DMS79 treated with DMSO at 0.1 percent for 48 hours (cell line): ENCODE measurements around the gene TINAG.

Experiments
- DNase-seq: peaks from one replicate; lab custom pipeline; 2025; lab: John Stamatoyannopoulos, UW

The TINAG gene, protein sequence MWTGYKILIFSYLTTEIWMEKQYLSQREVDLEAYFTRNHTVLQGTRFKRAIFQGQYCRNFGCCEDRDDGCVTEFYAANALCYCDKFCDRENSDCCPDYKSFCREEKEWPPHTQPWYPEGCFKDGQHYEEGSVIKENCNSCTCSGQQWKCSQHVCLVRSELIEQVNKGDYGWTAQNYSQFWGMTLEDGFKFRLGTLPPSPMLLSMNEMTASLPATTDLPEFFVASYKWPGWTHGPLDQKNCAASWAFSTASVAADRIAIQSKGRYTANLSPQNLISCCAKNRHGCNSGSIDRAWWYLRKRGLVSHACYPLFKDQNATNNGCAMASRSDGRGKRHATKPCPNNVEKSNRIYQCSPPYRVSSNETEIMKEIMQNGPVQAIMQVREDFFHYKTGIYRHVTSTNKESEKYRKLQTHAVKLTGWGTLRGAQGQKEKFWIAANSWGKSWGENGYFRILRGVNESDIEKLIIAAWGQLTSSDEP

DNA sequence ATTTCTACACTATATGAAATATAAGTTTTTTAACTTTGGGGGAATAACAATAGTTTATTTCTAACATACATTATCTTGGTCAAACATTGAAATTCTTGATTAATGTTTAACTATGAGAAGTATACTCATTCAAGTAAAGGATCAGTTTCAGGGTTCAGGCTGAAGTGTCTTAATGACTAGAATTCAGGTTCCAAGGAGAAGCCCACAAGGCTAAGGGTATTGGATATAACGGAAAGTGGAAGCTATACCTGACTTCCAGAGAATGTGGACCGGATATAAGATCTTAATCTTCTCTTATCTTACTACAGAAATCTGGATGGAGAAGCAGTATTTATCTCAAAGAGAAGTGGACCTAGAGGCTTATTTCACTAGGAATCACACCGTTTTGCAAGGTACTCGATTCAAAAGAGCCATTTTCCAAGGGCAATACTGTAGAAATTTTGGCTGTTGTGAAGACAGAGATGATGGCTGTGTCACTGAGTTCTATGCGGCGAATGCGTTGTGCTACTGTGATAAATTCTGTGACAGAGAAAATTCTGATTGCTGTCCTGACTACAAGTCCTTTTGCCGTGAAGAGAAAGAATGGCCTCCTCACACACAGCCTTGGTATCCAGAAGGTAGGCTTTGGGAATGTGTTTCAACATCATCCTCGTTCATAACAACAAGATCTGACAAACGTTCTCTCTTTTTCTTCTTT lies at the start of gene TINAG:
Gene TINAG (plus strand): TSS at position 153 of the 697 bp plus-strand sequence. CDS start 110 bp downstream, at position 263.
- no peak for DNase-seq

DNA sequence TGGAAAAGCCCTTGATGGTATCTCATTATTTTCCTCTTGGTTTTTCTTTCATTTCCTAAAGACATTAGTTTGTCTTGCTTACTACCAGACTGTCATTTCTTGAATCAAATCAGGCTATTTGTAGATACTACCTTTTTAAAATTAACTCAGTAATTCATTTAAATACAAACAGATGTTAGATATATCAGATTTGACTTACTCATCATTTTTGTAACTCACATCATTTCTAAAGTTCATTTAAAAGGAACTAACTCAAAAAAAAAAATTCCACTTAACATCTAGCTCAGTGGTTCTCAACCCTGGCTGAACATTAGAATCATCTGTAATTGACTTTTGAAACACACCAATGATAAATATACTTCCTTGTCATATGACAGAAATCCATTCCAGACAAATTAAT lies 48.2 kb upstream of the TINAG start:
- no peak for DNase-seq

DNA sequence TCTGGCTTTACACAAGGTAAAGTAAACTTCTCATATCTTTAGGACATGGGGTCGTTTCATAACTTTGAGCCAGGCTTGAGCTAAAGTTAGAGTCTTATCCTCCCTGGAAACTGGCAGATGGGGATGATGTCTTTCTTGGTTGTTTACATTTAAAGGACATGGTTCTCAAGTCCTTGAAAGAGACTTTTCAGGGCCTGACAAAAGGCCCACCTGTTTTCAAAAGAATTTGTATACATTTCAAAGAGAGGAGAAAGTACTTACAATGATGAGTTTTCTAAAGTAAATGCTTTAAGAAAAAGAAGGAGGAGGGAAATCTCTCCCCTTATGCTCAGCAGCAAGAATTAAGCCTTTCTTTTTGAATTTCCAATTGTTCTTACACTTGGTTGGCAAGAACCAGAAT lies 45.7 kb upstream of the TINAG start:
- DNase-seq, result no peak

DNA sequence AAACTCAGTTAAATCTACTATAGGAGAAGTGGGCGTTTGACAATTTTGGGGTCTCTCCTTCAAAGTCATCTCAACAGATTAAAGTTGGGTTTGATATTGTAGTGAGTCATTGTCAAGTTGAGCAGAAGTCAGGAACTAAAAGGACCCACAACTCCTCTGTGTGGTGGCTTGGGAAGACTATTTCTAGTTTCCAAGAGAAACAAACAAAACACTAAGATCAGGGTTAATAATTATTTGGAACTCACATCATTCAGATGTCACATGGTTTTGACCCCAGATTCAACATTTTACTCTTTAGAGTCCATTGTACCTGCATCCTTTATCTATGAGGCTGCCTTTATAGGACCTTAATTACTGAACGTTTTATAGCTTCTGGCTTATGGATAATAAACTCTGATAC lies 45.3 kb upstream of the TINAG start:
- no peak for DNase-seq

DNA sequence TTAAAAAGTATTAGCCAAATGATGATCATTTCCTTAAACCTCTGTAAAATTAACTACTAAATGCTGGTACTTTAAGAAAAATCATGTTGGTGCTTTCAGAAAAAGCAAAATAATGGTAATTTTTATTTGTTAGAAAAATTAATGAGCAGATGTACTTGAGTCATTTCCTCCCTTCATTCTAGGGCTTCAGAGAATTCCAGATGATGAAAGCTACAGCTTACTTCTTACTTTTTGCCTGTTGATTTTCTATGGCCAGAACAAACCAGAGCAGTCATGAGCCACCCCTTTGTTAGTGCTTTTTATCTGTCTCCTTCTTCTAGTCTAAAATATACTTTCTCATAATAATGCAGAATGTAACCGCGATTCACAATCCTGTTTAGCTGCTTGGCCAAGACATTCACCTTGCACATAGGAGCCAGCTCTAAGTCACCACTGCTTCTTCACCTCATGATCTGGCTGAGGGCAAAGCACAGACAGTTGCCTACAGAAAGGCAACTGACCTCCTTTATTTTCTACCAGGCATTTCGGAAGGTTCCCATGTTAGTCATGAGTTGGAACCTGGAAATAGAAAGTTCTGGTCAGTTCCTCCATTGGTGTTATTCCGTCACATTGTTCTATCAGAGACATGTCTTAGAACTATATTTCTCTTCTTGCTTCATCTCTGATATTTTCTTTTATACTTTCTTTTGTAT lies 43.5 kb upstream of the TINAG start:
- no peak for DNase-seq

DNA sequence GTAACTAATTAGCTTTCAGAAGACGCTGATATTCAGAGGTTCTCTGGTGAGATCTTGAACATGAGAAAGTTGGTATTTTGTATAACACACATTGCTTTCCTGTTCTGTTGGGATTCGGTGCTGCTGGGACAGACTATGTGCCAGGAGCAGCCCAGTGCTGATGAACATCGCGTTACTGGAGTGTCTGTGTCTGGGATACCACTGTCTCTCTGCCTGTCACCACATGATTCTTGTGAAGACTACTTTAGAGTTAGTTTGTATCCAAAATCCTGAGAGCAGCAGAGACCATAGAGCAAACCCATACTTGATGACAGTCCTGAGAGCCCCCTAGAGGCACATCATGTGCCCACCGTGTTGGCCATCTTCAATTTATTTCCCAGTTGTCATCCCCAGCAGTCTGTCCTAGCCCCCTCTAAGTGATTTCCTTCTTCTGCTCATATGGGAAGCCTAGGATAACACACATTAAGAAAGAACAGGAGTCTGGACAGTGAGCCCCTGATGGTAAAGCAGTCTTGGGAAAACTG lies 41.8 kb upstream of the TINAG start:
- DNase-seq, result no peak

DNA sequence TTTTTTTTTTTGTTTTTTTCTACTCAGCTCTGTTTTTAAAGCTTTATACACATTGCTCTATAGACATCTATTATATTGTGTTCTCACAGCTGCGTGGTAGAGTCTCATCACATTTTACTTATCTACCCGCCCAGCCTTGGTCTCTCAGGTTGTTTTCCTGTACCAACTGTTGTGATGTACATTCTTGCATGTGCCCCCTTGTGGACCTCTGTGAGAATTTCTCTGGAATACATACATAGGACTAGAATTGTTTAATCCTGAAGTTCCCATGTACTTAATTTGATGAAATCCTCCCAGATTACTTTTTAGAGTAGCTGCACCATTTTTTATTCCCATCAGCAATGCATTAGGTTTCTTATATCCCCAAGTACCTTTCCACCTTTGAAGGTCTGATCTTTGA lies 40.4 kb upstream of the TINAG start:
- no peak for DNase-seq

DNA sequence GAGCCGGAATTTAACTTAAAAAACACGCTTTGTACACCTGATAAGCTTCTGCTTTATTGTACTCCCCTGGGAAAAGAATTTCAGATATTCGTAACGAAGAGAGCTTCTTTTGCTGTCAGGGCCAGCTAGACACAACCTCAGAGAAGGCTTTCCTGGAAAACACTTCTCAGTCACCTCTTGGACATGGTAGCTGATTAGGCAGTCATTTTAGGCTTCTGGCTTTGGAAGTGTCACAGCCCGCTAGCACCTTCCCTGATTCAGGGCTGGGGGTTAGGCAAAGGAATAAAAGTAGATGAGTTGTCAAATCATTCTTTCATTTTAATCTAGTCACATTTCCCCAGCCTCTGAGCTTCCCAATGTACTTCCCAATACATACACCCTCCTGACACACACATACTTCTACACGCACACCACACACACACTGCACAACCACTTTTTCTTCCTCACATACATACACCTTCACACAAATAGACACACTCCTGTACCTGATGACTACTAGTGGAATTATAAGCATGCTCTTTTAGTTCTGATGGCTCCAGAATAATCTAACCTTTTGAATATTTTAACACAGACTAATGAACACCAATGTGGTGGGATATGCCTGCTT lies 34.9 kb upstream of the TINAG start:
- no peak for DNase-seq

DNA sequence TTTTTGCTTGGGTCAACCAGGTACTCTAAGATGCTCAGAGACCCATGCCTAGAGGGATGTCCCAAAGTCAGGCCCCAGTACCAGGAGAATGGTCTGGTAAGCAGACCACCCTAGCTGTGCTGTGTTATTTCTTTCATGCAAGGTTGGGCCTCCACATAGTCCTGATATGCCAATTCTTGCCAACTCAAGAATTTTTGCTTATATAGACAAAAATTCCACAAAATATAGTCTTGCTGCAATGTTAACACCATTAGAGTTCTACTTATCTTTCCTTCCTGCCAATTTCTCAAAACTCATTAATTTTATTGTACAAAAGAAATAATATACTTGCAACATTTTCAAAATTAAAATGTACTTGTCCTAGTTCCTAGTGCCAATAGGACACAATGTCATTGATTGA lies 33.9 kb upstream of the TINAG start:
- DNase-seq, result no peak

DNA sequence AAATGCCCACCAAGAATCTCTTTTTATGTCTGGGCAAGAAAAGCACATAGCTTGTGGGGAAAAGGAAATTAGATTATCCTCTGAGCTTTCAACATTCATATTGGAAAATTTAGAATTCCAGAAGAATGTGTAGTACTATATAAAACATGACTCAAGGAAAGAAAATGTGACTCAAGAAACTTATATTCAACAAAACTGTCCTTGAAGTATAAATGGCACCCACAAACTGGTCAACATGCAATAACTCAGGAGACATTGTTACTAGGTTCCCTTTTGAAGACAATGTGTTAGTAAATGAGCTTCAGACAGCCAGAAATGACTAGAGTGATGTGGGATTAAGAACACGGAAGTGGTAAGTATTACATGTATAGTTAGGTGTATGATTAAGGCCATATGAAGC lies 26.1 kb upstream of the TINAG start:
- DNase-seq, result no peak

DNA sequence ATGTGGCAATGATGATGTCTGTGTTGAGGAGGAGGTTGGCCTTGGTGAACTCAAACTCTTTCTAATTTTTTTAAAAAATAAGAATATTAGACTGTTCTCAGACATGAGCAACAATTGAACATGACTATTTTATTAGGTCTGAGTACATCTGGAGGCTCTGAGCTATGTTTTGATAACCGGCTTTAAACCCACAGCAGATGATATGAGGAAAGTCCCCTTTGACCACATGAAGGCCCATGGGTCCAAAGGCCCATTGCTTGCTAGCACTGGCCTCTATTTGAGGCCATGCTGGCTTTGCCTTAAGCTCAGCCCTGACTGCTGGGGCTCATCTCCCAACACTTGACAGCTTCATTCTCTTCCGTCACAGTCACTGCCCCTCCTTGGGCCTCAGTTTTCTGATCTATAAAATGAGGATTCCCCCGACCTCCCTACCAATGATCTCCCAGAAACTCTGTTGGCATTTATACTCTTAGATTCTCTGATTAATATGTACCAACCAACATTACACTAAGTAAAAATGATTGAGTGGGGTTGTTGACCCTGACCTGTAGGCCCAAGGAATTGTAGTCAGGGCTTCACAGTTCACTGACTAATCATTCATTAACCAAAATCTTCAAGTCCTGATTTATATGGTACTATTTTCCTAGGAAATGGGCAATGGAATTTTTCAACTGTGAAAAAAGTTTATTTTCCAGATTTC lies 23.9 kb upstream of the TINAG start:
- DNase-seq, result no peak

DNA sequence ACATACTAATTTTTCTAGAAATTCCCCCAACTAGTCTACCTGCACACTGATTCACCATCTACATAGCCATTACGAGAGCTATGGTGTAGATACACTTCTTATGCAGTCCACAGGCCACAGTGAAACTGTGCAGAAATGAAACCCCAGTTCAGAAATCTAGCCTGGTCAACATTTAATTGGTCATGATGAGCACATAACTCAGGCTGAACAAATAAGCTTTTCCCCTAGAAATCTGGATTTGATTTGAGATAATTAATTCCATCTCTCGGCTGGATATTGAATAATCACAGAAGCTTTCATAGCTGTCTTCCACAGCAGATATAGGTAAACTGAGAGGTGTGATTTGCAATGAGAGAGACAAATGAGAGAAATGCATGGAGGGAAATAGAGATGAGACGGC lies 22.6 kb upstream of the TINAG start:
- no peak for DNase-seq

DNA sequence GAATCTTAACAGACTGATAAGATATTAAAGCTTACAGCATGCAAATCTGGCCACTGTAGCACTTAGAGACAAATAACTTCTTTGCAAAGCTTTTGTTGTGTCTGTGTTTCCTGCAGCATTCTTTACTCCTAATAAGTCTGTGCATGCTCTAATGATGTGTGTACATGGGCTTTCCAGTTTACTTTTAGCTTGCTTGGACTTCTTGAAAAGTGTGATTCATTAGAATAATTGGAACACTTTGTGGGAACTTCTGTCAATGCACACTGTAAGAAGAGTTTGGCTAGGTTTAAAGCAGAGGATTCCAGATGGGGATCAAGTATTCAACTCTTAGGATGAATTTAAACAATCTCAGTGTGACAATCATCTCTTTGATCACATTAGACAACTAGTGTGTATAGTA lies 22.1 kb upstream of the TINAG start:
- no peak for DNase-seq

DNA sequence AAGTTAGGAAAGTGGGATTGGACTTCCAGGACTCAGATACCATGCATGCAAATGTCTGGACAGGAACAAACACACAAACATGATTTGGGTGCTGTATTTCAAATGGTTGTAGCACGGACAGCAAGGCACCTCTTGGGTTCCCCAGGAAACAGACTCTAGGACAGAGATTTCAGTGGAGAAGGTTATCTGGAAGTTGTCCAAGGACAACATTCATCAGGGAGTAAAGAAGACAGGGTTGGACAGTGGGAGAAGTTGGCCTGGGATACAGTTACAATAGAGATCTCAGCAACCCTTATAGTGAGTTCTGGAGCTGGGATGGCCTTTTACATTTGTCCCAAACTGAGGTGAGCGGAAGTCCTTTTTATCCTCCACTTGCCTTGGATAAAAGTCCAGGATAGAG lies 19.8 kb upstream of the TINAG start:
- no peak for DNase-seq

DNA sequence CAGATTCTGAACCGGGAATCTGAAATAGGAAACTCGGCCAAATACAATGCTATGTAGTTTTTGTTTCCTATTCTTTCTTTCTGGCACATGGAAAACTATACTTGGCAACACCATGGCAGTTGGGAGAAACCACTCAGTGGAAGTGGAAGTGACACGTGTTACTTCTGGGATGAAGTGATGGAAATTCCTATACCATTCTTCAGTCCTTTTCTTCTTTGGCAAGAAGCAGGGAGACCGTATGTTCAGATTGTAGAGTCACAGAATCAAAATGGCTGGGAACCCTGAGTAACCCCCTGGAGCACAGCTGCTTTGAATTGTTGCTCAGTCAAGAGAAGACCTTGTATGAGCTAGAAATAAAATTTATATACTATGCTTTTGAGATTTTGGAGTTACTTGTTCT lies 18.8 kb upstream of the TINAG start:
- DNase-seq, result no peak

DNA sequence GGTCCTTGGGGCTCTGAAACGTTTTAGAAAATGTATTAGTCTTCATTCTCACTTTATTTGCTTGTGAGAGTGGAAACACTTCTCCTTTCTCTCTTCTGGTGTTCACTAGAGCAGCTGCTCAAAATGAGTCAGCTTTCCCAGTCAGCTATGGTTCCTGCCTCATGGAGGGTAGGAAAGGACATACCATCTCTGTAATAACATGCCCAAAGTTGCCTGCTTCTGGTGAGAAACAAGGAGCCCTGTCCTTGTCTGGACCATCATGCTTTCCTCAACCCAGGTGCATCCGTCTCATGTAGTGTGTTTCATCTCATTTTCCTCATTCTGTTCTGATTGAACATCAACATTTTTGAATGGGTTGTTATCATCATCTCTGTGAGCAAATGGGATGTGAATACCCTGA lies 17.1 kb upstream of the TINAG start:
- no peak for DNase-seq

DNA sequence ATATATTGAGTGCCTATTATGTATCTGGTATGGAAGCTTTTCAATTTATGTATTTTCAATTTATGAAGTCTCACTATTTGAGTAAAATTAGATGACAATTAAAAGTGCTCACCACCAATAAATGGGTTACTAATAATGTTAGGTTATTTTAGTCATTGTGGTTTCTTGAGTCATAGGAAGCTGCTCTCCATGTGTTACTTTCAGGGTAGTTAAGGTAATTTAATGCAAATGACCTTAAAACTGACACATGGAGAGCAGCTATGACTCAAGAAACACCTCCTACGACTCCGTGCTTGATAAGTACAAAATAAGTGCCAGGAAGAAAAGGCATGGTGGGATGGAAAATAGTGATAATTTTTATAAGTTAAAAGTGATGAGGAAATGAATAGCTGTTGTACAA lies 16.5 kb upstream of the TINAG start:
- no peak for DNase-seq

DNA sequence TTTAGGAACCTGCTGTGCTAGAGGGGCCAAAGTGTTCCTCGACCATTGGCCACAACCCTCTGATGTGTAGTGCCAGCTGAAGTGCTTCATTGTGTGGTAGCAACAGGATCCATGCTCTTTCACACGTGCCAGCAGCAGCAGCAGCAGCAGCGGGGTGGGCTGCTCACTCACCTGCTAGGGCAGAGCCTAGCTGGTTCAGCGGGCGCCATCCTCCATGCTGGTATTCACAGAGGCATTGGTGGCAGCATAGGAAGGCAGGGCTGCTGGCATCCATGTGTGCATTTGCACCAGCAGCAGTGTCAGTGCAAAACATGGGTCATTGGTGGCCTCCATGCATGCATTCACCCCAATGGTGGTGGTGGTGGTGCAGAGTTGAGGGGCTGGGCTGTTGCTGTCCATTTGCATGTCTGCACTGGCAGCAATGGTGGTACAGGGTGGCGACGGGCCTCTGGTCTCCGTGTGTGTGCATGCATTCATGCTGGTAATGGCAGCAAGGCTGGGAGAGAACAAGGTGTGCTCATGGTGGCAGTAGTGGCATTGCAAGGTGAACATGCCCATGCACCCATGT lies 13.2 kb upstream of the TINAG start:
- DNase-seq, result no peak

DNA sequence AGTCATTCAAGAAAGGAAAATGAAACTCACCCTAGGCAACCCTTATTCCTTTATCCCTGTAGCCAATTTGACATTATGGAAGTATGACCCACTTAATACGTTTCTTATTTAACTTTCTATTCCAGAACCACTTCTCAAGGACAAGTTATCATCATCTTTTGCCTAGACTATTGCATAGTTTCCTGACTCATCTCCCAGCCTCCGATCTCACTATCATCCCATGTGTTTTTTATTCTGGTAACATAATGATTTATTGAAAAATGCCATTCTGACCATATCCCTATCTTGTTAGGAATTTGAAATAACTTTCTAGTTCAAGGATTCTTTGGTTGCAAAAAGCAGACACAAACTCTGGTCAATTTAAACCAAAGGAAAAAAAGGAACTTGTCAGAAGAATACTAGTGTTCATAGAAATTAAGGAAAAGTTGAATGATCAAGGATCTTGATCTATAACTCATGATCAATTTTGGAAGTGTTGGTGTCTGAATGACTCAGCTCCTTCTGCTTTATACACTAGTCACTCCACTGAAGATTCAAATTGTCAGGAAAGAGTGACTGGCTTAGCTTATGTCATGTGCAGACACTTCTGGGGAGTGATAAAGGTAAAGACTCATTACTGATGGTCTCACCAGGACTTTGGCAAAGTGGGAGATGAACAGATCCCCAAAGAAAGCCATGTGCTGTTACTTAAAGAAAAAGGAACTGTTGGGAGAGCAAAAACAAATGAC lies 8.5 kb upstream of the TINAG start:
- no peak for DNase-seq

DNA sequence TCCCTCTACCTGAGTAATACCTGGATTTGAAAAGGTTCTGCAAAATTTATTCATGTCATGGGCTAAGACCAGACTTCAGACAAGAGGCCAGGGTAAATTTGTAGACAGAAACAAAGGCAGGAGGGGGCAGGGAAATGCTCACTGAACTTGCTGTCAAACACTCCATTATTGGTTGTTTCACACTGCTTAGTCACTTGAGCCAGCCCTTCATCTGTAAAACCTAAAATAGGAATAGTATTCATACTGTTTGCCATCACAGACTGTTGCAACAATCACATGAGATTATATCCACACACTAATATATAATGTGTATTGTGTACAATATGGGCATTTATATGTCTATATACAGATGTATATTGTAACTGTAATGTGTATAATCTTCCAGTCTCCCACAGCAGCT lies 6.5 kb upstream of the TINAG start:
- DNase-seq, result no peak
